Gastroesophageal sphincter (tissue), 4 donors: ENCODE measurements around the gene SEC14L3. TPM values are rescaled to one million over a fixed set of nuclear protein-coding genes. Genes with fewer than 3 reads are reported as not detected.
A peak's percentile ranks its signal among the peaks of the same experiment; 100 is the strongest.

Source experiments
- ATAC-seq: fragments of 150-250 bp; one replicate; pipeline ENCODE4 v1.9.1; 2016; ENCODE audit warnings: mild to moderate bottlenecking, moderate library complexity
- H3K27ac ChIP-seq, 4 donors: fragments of 200-600 bp; sonication (generic) in 3 of 4; 1 replicate in 3 of 4; 2 replicates in 1 of 4; pipeline ENCODE4 v1.5.1; 2016 to 2019
- H3K27me3 ChIP-seq: fragments of 200-600 bp; sonication (generic); one replicate; pipeline ENCODE4 v1.5.1; 2019
- H3K36me3 ChIP-seq, 2 donors: fragments of 200-600 bp; sonication (generic); one replicate each; pipeline ENCODE4 v1.5.1; 2019; ENCODE audit warnings: control low read depth in 1 of 2
- H3K4me1 ChIP-seq, 3 donors: fragments of 200-600 bp; sonication (generic); 1 replicate in 2 of 3; 2 replicates in 1 of 3; pipeline ENCODE4 v1.5.1; 2016 to 2019; ENCODE audit warnings: control low read depth in 2 of 3
- H3K4me3 ChIP-seq, 2 donors: fragments of 200-600 bp; sonication (generic); one replicate each; pipeline ENCODE4 v1.5.1; 2019; ENCODE audit warnings: mild to moderate bottlenecking in 1 of 2, moderate library complexity in 1 of 2
- H3K9me3 ChIP-seq, 3 donors: fragments of 200-600 bp; sonication (generic); one replicate each; pipeline ENCODE4 v1.5.1; 2017 to 2019; ENCODE audit warnings: control low read depth in 2 of 3
- CTCF ChIP-seq, 4 experiments: fragments of 200-600 bp in 2 of 4; fragments of 450-650 bp in 2 of 4; sonication (generic) in 1 of 4; IDR thresholded peaks; one replicate each; pipeline ENCODE4 v1.5.1; 2017 to 2019; ENCODE audit warnings: antibody characterized with exemption in 4 of 4, mild to moderate bottlenecking in 2 of 4, moderate library complexity in 2 of 4
- EP300 ChIP-seq: sonication (generic); formaldehyde crosslinking; IDR thresholded peaks from one replicate; pipeline ENCODE4 v1.6.1; 2017; ENCODE audit warnings: antibody characterized with exemption, mild to moderate bottlenecking
- POLR2A ChIP-seq, 2 donors: fragments of 450-650 bp; IDR thresholded peaks; one replicate each; pipeline ENCODE4 v1.6.1; 2017; ENCODE audit warnings: antibody characterized with exemption in 2 of 2, mild to moderate bottlenecking in 2 of 2, moderate library complexity in 1 of 2
- POLR2AphosphoS5 ChIP-seq: sonication (generic); formaldehyde crosslinking; IDR thresholded peaks from one replicate; pipeline ENCODE4 v1.6.1; 2017; ENCODE audit warnings: antibody characterized with exemption
- WGBS, 2 donors: methylation state at CpG; one replicate each; pipeline ENCODE4 v1.1.5; 2018; ENCODE audit warnings: low coverage in 1 of 2; 5-methylcytosine and 5-hydroxymethylcytosine counted together
- total RNA-seq, 4 donors: library from RNA; depleted of rRNA; stranded (reverse); fragments of >200 nt; gene quantifications; one replicate each; pipeline ENCODE4 v1.1.0, GENCODE V29; 2016

The SEC14L3 gene
- total RNA-seq, 4 donors from 2014 or later: not detected

- Histone ChIP-seq H3K27me3 (no peaks in the 10 kb centered on the region), H3K36me3 (no peaks in the 10 kb centered on the region), H3K4me3 (peak overlapping the region in 1 of 2 donors; percentile 66), H3K9me3 (no peaks in the 10 kb centered on the region), H3K27ac (peak overlapping the region in 3 of 4 donors; percentile 83 to 98 (median 84)), H3K4me1 (peaks cover 0 to 45% (median 30%) of the 10 kb centered on the region in 3 donors)
- WGBS, 2 donors: 40 to 64% methylated on average over 2 to 11 of the region's 29 CpGs
- no peak for TF ChIP-seq POLR2A (IDR thresholded peaks at IDR 0.05)
- TF ChIP-seq CTCF (IDR thresholded peaks at IDR 0.05): peak in 3 of 4 experiments; percentile 54 to 75 (median 67)
- no peak for TF ChIP-seq EP300
- TF ChIP-seq POLR2AphosphoS5: peak; percentile 37
- peak; percentile 7 for ATAC-seq
Measured at GRCh38 chr22:30426388-30427353, 45.1 kb downstream of the SEC14L3 start.

GRCh38 chr22:30425616-30426387, 46.0 kb downstream of the SEC14L3 start, which contains the start of gene MTFP1:
MTFP1 (plus strand) TSS chr22:30425768; CDS start chr22:30425880, 112 bp downstream.
- 0 to 5% methylated on average over 1 to 8 of the region's 61 CpGs for WGBS, 2 donors
- H3K4me1 ChIP-seq: peaks cover 0 to 53% (median 31%) of the 10 kb centered on the region in 3 donors
- ATAC-seq: no peak
- peak within 1 kb of the TSS; percentile 26 to 99 (median 96) for H3K27ac ChIP-seq
- TF ChIP-seq CTCF (IDR thresholded peaks at IDR 0.05) (peak in 2 of 4 experiments; percentile 31 to 38), POLR2A (IDR thresholded peaks at IDR 0.05) (peak in 1 of 2 donors; percentile 5), POLR2AphosphoS5 (no peak)
- no peaks in the 10 kb centered on the region for H3K27me3 ChIP-seq
- no peaks in the 10 kb centered on the region for H3K9me3 ChIP-seq
- H3K36me3 ChIP-seq: peaks cover 0 to 3% of the 10 kb centered on the region in 2 donors
- peak within 1 kb of the TSS; percentile 45 to 66 for H3K4me3 ChIP-seq

- WGBS, 2 donors: 2 to 3% methylated on average over 4 to 9 of the region's 9 CpGs
- TF ChIP-seq CTCF (IDR thresholded peaks at IDR 0.05) (no peak), POLR2A (IDR thresholded peaks at IDR 0.05) (no peak), POLR2AphosphoS5 (no peak)
- peaks cover 0 to 5% of the 10 kb centered on the region in 2 donors for H3K36me3 ChIP-seq
- no peaks in the 10 kb centered on the region for H3K9me3 ChIP-seq
- peak overlapping the region in 3 of 4 donors; percentile 83 to 98 (median 84) for H3K27ac ChIP-seq
- peak overlapping the region; percentile 45 to 66 for H3K4me3 ChIP-seq
- H3K27me3 ChIP-seq: no peaks in the 10 kb centered on the region
- no peak for ATAC-seq
- H3K4me1 ChIP-seq: peaks cover 0 to 59% (median 32%) of the 10 kb centered on the region in 3 donors
Measured at GRCh38 chr22:30425327-30425615, 46.5 kb downstream of the SEC14L3 start.

- TF ChIP-seq POLR2A (IDR thresholded peaks at IDR 0.05) (no peak), EP300 (no peak), POLR2AphosphoS5 (no peak), CTCF (IDR thresholded peaks at IDR 0.05) (peak in 1 of 4 experiments; percentile 6)
- Histone ChIP-seq H3K27me3 (no peaks in the 10 kb centered on the region), H3K4me3 (peak overlapping the region; percentile 48 to 66), H3K9me3 (no peaks in the 10 kb centered on the region), H3K4me1 (peaks cover 0 to 64% (median 34%) of the 10 kb centered on the region in 3 donors), H3K36me3 (peaks cover 0 to 11% of the 10 kb centered on the region in 2 donors), H3K27ac (peak overlapping the region; percentile 3 to 99 (median 96))
- no peak for ATAC-seq
- WGBS, 2 donors: 35 to 39% methylated on average over 14 to 17 of the region's 20 CpGs
Measured at GRCh38 chr22:30424534-30425326, 47.1 kb downstream of the SEC14L3 start.
